ENCODE measurements around the gene ATP6V1G2. TPM values are rescaled to one million over a fixed set of nuclear protein-coding genes. Genes with fewer than 3 reads are reported as not detected.

Gene ATP6V1G2
- total RNA-seq: 0.19 and 0.28 TPM in 2 replicates

GRCh38 chr6:31546339-31546957 lies at the start of gene ATP6V1G2:
TSS of gene ATP6V1G2 (minus strand) at chr6:31546608. CDS start at chr6:31546559, 49 bp downstream.

DNA sequence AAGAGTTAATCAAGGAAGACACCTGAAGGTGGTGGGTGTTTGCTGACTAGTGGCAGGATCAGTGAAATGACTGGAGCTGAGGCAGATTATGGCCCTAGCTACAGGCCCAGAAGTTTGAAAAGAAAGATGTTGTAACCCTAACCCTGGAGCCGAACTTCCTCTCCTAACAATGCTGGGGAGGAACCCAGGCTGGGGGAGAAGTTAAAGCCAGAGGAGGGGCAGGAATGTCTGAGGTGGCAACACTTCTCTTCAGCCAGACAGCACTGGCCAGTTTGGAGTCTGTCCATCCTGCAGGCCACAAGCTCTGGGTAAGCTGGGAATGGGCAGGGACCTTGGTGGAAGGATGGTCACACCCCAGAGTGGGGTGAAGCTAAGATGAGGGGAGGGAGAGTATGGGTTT lies 39.6 kb upstream of the ATP6V1G2 start, which contains the start of gene LST1:
LST1 (plus strand) TSS at position 270 of the 400 bp plus-strand sequence. CDS start 1,023 bp downstream, outside the sequence.

DNA sequence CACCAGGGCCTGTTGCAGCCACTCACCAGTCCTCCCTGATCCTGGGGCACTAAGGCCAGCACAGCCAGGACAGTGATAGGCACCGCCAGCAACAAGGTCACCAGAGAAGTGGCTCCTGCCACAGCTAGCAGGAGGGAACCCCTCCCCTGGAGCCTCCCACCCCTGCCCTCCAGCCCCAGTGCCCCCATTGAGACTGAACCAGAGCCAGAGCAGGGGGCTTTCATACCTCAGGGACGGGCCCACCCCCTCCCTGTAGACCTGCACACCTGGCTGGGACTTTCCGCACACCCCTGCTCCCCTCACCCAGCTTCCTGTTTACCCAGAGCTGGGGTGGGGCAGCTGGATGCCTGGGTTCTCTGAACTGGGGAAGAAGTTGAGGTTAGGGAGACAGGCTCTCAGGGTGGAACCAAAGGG lies 35.8 kb upstream of the ATP6V1G2 start, which contains the start of gene LTB:
LTB (minus strand) TSS at position 195 of the 414 bp plus-strand sequence; CDS start at position 188, 7 bp downstream.

DNA sequence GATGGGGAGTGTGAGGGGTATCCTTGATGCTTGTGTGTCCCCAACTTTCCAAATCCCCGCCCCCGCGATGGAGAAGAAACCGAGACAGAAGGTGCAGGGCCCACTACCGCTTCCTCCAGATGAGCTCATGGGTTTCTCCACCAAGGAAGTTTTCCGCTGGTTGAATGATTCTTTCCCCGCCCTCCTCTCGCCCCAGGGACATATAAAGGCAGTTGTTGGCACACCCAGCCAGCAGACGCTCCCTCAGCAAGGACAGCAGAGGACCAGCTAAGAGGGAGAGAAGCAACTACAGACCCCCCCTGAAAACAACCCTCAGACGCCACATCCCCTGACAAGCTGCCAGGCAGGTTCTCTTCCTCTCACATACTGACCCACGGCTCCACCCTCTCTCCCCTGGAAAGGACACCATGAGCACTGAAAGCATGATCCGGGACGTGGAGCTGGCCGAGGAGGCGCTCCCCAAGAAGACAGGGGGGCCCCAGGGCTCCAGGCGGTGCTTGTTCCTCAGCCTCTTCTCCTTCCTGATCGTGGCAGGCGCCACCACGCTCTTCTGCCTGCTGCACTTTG lies 29.0 kb upstream of the ATP6V1G2 start, which contains the start of gene TNF:
TNF (plus strand) TSS at position 231 of the 567 bp plus-strand sequence; CDS start at position 408, 177 bp downstream.

GRCh38 chr6:31572041-31572911 lies 25.9 kb upstream of the ATP6V1G2 start, which contains the start of gene LTA:
TSS of gene LTA (plus strand) at chr6:31572289. CDS start at chr6:31572743, 454 bp downstream.

GRCh38 chr6:31546958-31547726 lies 734 bp upstream of the ATP6V1G2 start, which contains the start of gene NFKBIL1:
TSS of gene NFKBIL1 (plus strand) at chr6:31547608. CDS start at chr6:31547695, 87 bp downstream.

DNA sequence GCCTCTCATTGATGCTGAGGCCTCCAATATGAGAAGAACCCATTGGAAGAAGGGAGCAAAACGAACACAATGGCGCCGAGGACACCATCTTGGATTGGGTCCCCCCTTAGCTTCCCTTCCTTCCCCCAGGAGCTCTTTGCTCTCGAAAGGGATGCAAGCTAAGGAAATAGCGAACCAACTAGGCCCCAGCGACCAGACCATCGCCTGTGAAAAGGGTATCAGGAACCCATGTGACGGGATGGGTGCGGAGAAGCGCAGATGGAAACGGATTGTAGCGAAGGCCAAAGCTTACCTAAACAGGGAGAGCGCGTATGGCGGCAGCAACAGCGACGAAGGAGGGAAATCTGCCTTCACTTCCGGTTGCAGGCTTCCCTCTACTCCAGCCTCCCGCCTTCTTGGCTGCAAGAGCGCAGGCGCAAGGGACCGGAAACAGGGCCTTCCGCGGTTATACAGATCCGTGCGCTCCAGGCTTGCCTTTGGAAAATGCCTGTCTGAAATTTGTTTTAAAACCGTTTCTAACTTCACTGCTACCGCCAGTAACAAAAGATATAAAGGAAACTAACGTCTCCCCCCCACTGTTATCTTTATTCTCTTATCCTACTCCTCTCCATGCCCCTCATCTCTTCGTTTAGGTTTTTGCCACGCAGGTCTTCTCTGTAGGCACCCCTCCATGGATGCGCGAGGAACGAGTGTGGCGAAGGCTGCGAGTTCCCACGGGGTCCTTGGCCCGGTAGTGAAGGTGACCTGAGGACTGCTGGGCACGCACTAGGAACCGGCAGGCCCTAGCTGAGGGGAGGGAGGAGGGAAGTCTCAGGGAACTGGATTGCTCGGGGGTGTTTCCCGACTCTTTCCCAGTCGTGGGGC lies 4.5 kb downstream of the ATP6V1G2 start, which contains the start of gene DDX39B:
DDX39B (minus strand) TSS at position 346 of the 864 bp plus-strand sequence. CDS start 1,471 bp downstream, outside the sequence.

GRCh38 chr6:31528821-31529328 lies 17.5 kb downstream of the ATP6V1G2 start, which contains the start of gene MCCD1:
TSS of gene MCCD1 (plus strand) at chr6:31528962. CDS start at chr6:31529015, 53 bp downstream.

GRCh38 chr6:31497531-31498476 lies 48.6 kb downstream of the ATP6V1G2 start, which contains the start of gene MICB:
TSS of gene MICB (plus strand) at chr6:31498145. CDS start at chr6:31498194, 49 bp downstream.

Other genes starting within 250 kb of the ATP6V1G2 start
- 8.4 and 10.9 TPM in 2 replicates for gene HLA-B, start 189.4 kb downstream of the ATP6V1G2 start, total RNA-seq
- 28.6 and 29.3 TPM in 2 replicates for gene MICA, start 143.0 kb downstream of the ATP6V1G2 start, total RNA-seq
- gene MICB, start 48.5 kb downstream of the ATP6V1G2 start, total RNA-seq: 5.2 and 9.3 TPM in 2 replicates
- gene MCCD1, start 17.6 kb downstream of the ATP6V1G2 start, total RNA-seq: not detected in 2 replicates
- gene DDX39B, start 4.6 kb downstream of the ATP6V1G2 start, total RNA-seq: 291 and 399 TPM in 2 replicates
- gene NFKBIL1, start 1.0 kb upstream of the ATP6V1G2 start, total RNA-seq: 16.3 and 17.6 TPM in 2 replicates
- not detected in 2 replicates for gene LTA, start 25.7 kb upstream of the ATP6V1G2 start, total RNA-seq
- gene TNF, start 29.0 kb upstream of the ATP6V1G2 start, total RNA-seq: 0.23 and 0.28 TPM in 2 replicates
- 0.85 and 1.5 TPM in 2 replicates for gene LTB, start 35.8 kb upstream of the ATP6V1G2 start, total RNA-seq
- not detected in 2 replicates for gene LST1, start 39.7 kb upstream of the ATP6V1G2 start, total RNA-seq
- not detected in 2 replicates for gene NCR3, start 46.4 kb upstream of the ATP6V1G2 start, total RNA-seq
- not detected in 2 replicates for gene AIF1, start 68.6 kb upstream of the ATP6V1G2 start, total RNA-seq
- 63.4 and 119 TPM in 2 replicates for gene PRRC2A, start 74.1 kb upstream of the ATP6V1G2 start, total RNA-seq
- 200 and 272 TPM in 2 replicates for gene BAG6, start 106.1 kb upstream of the ATP6V1G2 start, total RNA-seq
- gene APOM, start 109.3 kb upstream of the ATP6V1G2 start, total RNA-seq: 2.3 and 3.9 TPM in 2 replicates
- gene C6orf47, start 114.2 kb upstream of the ATP6V1G2 start, total RNA-seq: 17.0 and 18.1 TPM in 2 replicates
- gene GPANK1, start 118.4 kb upstream of the ATP6V1G2 start, total RNA-seq: 14.5 and 14.7 TPM in 2 replicates
- gene CSNK2B, start 119.5 kb upstream of the ATP6V1G2 start, total RNA-seq: 236 and 271 TPM in 2 replicates
- 0.60 and 2.1 TPM in 2 replicates for gene LY6G5B, start 123.4 kb upstream of the ATP6V1G2 start, total RNA-seq
- gene LY6G5C, start 134.5 kb upstream of the ATP6V1G2 start, total RNA-seq: 0.42 and 0.79 TPM in 2 replicates
- 26.8 and 31.6 TPM in 2 replicates for gene ABHD16A, start 156.7 kb upstream of the ATP6V1G2 start, total RNA-seq
- gene LY6G6F, start 160.3 kb upstream of the ATP6V1G2 start, total RNA-seq: not detected in 2 replicates
- not detected in 2 replicates for gene LY6G6D, start 168.7 kb upstream of the ATP6V1G2 start, total RNA-seq
- gene LY6G6C, start 175.1 kb upstream of the ATP6V1G2 start, total RNA-seq: 1.5 and 3.7 TPM in 2 replicates
- 0.49 TPM in 1 of 2 replicates, not detected in the other for gene MPIG6B, start 176.8 kb upstream of the ATP6V1G2 start, total RNA-seq
- gene DDAH2, start 182.7 kb upstream of the ATP6V1G2 start, total RNA-seq: 28.1 and 43.2 TPM in 2 replicates
- gene CLIC1, start 189.9 kb upstream of the ATP6V1G2 start, total RNA-seq: 445 and 657 TPM in 2 replicates
- 10.5 and 12.6 TPM in 2 replicates for gene MSH5, start 193.4 kb upstream of the ATP6V1G2 start, total RNA-seq
- 0.63 and 2.0 TPM in 2 replicates for gene SAPCD1, start 216.0 kb upstream of the ATP6V1G2 start, total RNA-seq
- gene VWA7, start 230.7 kb upstream of the ATP6V1G2 start, total RNA-seq: 1.6 and 2.8 TPM in 2 replicates
- 109 and 115 TPM in 2 replicates for gene VARS1, start 249.1 kb upstream of the ATP6V1G2 start, total RNA-seq

All from airway epithelial cell (primary cell).